Activated naive CD4-positive, alpha-beta T cell treated with anti-CD3 and anti-CD28 coated beads, Interleukin-2, amount 50 U/mL, for 24 hours (primary cell): Measurements from ENCODE around the gene LAMA2.
A peak's percentile ranks its signal among the peaks of the same experiment; 100 is the strongest.

Experiments
- H3K27ac Mint-ChIP-seq: one replicate; pipeline ENCODE4 v1.8.0; 2021; ENCODE audit warnings: mild to moderate bottlenecking, mixed read lengths
- H3K27me3 Mint-ChIP-seq: one replicate; pipeline ENCODE4 v1.8.0; 2021; ENCODE audit warnings: mixed read lengths
- H3K36me3 Mint-ChIP-seq: one replicate; pipeline ENCODE4 v1.8.0; 2021; ENCODE audit warnings: mixed read lengths
- H3K4me1 Mint-ChIP-seq: one replicate; pipeline ENCODE4 v1.8.0; 2021; ENCODE audit warnings: mixed read lengths
- H3K4me3 Mint-ChIP-seq: one replicate; pipeline ENCODE4 v1.8.0; 2021; ENCODE audit warnings: mild to moderate bottlenecking, mixed read lengths
- H3K9me3 Mint-ChIP-seq: one replicate; pipeline ENCODE4 v1.8.0; 2021; ENCODE audit warnings: mixed read lengths

Gene LAMA2

DNA sequence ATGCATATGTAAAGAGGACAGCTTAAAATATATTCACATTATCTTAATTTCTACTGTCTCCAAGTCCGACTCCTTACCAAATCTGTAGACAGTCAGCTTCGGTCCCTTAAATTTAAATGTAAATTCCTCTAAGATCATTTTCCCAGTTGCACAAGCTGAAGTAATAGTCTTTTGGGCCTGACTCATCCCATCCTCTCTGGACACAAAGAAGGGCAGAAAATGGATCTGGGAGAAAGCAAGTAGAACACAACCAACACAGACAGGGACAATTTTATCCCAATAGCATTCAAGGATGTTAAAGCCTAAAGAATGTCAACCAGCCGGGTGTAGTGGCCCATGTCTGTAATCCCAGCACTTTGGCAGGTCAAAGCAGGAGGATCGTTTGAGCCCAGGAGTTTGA, 598.8 kb downstream of the LAMA2 start:
- Mint-ChIP-seq H3K4me3 (no peak overlapping the region), H3K27ac (no peak overlapping the region), H3K9me3 (no peaks in the 10 kb centered on the region), H3K4me1 (peaks cover 8% of the 10 kb centered on the region), H3K27me3 (no peaks in the 10 kb centered on the region), H3K36me3 (no peaks in the 10 kb centered on the region)

DNA sequence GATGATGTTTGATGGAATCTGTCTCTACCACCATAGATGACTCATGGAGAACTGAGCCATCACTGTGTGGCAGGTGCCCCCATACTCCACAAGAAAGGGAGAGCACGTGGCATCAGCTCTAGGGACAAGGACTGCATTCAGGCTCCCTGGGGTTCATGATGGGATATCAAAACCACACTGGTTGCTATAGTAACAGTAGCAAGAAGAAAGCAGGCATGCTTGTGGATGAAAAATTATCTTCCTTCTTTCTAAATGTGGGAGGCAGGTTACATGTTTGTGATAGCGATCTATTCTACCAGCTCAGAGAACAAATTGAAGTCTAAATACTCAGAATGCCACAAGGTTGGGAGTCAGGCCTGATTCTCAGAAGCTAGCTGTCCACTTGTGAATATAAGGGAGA, 602.8 kb downstream of the LAMA2 start:
- H3K4me3 Mint-ChIP-seq = no peak overlapping the region
- peak overlapping the region; percentile 43 for H3K27ac Mint-ChIP-seq
- H3K36me3 Mint-ChIP-seq = peaks cover 2% of the 10 kb centered on the region
- no peaks in the 10 kb centered on the region for H3K9me3 Mint-ChIP-seq
- no peaks in the 10 kb centered on the region for H3K27me3 Mint-ChIP-seq
- peaks cover 30% of the 10 kb centered on the region for H3K4me1 Mint-ChIP-seq

DNA sequence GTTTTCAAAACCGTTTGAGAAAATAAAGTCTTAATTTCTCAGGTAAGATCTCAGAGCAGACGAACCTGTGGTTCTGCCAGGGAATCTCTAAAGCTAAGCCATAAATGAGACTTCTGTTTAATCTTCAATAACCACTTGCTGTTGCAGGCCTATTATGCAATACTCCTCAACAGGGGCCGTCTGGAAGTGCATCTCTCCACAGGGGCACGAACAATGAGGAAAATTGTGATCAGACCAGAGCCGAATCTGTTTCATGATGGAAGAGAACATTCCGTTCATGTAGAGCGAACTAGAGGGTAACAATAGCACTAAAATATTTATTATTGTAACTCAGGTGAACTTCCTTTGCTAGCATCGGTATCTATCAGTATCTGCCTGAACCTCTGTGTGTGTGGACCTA, 603.4 kb downstream of the LAMA2 start:
- H3K27ac Mint-ChIP-seq = no peak overlapping the region
- H3K4me1 Mint-ChIP-seq = peaks cover 36% of the 10 kb centered on the region
- peaks cover 2% of the 10 kb centered on the region for H3K36me3 Mint-ChIP-seq
- no peaks in the 10 kb centered on the region for H3K27me3 Mint-ChIP-seq
- no peak overlapping the region for H3K4me3 Mint-ChIP-seq
- no peaks in the 10 kb centered on the region for H3K9me3 Mint-ChIP-seq

DNA sequence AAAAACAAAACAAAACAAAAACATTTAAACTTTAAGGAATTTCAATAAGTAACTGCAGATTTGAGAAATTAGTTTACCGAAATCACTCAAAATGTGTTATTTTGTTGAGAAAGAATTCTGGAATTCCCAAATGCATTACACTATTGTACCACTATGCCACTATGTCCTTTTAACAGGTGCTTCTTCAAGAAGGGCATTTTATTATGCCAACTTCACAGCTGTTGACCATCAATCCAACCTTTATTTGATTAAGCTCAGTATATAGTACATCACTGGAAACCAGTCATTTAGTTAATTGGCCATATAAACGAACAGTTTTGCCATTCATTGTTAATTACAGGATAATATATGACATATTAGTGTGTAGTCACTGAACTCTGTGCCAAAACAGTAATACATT, 605.4 kb downstream of the LAMA2 start:
- no peaks in the 10 kb centered on the region for H3K9me3 Mint-ChIP-seq
- peak overlapping the region; percentile 99 for H3K27ac Mint-ChIP-seq
- no peak overlapping the region for H3K4me3 Mint-ChIP-seq
- peaks cover 2% of the 10 kb centered on the region for H3K36me3 Mint-ChIP-seq
- H3K27me3 Mint-ChIP-seq = no peaks in the 10 kb centered on the region
- peaks cover 52% of the 10 kb centered on the region for H3K4me1 Mint-ChIP-seq

DNA sequence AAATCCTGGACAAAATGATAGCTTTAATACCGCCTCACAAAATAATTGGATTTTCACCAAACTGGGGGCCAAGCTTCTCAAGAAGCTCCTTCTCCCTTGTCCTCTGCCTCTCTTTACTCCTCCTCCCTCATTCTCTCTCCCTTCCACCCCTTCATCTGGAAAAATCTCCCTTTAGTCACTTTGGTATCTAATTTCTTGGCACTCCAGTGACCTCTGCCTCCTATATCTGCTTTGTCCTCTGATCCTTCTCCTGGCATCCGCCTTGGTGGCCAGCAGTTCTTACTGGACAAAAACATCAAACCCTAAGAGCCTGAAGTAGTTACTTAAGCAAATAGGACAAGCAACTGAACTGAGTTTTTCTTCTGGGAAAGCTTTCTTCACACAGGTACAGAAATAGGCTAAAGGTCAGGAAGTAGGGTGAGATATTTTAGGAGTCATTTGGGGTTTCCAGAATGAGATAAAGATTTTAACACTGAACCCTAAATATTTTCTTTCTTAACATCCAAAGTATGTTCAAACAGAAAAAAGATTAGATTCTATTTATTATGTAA, 606.4 kb downstream of the LAMA2 start:
- peaks cover 62% of the 10 kb centered on the region for H3K4me1 Mint-ChIP-seq
- no peaks in the 10 kb centered on the region for H3K9me3 Mint-ChIP-seq

DNA sequence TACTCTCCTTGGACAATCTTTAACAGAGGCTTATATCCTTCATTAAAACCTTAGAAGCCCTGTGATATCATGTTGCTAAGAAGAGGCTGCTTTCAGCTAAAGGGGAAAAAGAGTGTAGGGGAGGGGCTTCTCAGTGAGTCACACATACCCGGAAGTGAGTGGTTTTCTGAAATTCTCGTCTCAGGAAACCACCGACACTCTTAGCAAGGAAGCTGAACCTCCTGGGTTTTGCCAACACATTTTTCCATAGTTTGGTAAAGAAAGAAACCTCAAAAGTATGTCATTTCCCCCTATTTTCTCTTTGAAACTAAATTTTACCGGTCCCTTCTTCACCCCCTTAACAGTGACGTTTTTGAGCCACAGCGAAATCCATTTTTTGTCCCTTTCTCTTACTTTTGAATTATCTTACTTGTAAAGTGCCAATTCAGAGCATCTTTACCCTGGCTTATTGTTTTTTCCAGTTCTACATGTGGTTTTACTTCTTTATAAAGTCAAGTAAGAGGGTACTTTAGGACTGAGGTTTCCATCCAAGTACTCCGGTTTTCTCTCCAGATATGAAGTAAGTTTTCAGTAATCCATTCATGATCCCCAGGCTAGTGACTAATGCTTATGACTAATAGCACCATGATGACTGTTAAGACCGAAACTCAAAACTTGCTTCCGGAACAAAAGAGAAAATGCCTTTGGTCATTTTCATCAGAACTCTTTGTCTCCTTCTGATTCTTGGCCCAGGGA, 607.8 kb downstream of the LAMA2 start:
- H3K4me1 Mint-ChIP-seq = peaks cover 73% of the 10 kb centered on the region
- no peaks in the 10 kb centered on the region for H3K27me3 Mint-ChIP-seq
- peak overlapping the region; percentile 84 for H3K4me3 Mint-ChIP-seq
- peak overlapping the region; percentile 99 for H3K27ac Mint-ChIP-seq
- H3K9me3 Mint-ChIP-seq = no peaks in the 10 kb centered on the region
- H3K36me3 Mint-ChIP-seq = peaks cover 2% of the 10 kb centered on the region

More for the DNA sequence above, 606.4 kb downstream of the LAMA2 start:
- Mint-ChIP-seq H3K27ac (peak overlapping the region; percentile 99), H3K36me3 (peaks cover 2% of the 10 kb centered on the region), H3K27me3 (no peaks in the 10 kb centered on the region), H3K4me3 (peak overlapping the region; percentile 73)

DNA sequence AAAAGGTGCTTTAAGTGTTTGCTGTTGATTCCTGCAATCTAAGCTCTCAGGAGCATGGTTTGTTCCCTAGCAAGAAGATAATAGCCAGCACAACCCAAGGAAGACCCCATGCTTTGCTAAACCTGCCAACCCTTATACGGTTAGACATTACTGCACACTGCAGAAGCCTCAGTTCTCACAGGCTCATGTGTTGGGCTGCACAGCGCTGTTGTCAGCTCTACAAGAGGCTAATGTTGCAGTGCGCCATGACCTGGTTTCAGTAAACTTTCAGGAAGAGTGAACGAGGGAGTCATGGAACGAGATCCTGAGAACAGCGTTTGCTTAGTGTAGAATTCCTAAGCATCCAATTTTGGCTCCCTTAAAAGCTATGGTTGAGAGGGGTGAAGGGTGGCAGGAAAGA, 608.5 kb downstream of the LAMA2 start:
- Mint-ChIP-seq H3K9me3 (no peaks in the 10 kb centered on the region), H3K4me3 (peak overlapping the region; percentile 84), H3K36me3 (peaks cover 2% of the 10 kb centered on the region), H3K27ac (peak overlapping the region; percentile 99), H3K27me3 (no peaks in the 10 kb centered on the region), H3K4me1 (peaks cover 75% of the 10 kb centered on the region)

DNA sequence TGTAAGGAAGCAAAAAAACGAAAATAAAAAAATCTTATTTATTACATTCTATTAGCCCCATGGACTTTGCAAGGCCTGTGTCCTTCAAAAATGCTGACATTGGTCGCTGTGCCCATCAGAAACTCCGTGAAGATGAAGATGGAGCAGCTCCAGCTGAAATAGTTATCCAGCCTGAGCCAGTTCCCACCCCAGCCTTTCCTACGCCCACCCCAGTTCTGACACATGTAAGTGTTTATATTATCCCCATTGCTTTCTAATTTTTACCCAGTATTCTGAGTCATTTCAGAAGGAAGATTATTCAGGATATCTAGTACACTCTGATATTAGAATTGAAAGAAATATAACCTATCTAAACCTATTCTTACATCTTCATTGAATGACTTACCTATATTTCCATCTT, 609.3 kb downstream of the LAMA2 start:
- Mint-ChIP-seq H3K9me3 (no peaks in the 10 kb centered on the region), H3K27ac (peak overlapping the region; percentile 89), H3K27me3 (no peaks in the 10 kb centered on the region), H3K36me3 (peaks cover 2% of the 10 kb centered on the region), H3K4me3 (no peak overlapping the region), H3K4me1 (peaks cover 84% of the 10 kb centered on the region)

DNA sequence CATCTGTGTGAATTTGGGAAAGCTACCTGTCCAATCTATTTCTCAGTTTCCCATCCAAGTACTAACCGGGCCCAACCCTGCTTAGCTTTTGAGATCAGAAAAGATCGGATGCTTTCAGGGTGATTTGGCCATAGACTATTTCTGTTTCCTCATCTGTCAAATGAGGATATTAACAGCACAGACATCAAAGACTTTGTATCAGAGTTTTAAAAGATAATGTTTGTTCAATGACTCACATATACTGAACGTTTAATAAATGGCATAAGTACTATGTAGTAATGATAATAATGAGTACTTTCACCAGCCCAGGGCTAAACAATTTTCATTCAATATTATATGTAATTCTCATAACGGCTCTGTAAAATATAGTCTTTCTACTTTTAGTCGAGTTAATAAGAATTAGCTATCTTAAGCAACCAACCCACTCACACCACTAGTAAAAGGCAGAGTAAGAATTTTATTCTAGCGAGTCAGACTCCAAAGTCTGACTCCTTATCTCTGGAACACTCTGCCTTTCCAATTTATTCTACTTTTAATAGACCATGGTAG, 610.5 kb downstream of the LAMA2 start:
- H3K27ac Mint-ChIP-seq = peak overlapping the region; percentile 92
- H3K4me3 Mint-ChIP-seq = peak overlapping the region; percentile 15
- H3K9me3 Mint-ChIP-seq = no peaks in the 10 kb centered on the region
- H3K4me1 Mint-ChIP-seq = peaks cover 95% of the 10 kb centered on the region
- peaks cover 2% of the 10 kb centered on the region for H3K36me3 Mint-ChIP-seq
- no peaks in the 10 kb centered on the region for H3K27me3 Mint-ChIP-seq

DNA sequence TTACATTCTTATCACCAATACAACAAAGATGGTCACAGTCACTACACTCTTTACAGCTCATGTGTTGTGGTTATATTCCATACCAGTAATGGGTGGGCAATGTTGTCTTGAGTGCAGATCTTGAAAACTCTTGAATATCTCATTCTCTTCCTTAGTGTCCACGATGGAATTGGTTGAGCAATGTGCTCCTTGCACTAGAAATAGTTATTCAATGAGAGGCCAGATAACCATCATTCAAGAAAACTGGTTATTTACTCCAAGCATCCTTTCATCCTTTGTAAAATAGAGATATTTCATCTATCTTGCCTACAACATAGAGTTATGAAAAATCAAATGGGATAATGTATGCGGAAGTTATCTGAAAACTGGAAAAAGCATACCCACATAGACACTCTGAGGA, 611.2 kb downstream of the LAMA2 start:
- Mint-ChIP-seq H3K27me3 (no peaks in the 10 kb centered on the region), H3K27ac (peak overlapping the region; percentile 92), H3K4me3 (peak overlapping the region; percentile 37), H3K36me3 (peaks cover 2% of the 10 kb centered on the region), H3K9me3 (no peaks in the 10 kb centered on the region), H3K4me1 (peaks cover 96% of the 10 kb centered on the region)

DNA sequence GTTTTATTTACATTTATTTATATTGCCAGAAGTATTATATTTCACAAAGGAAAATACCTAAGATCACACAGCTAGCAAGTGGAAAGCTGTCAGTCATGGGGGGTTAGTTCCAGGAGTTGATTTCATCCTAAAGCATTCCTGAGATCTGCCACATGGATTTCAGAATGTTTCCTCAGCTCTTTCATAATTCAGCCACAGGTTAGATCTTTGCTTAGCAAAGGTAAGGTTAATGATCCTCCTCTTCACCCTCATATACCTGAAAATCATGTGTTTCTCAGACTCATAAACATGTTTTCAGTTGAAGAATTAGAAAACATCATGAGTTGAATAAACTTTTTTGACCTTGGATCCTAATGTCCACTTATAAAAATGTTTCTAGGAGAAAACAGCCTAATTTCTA, 611.6 kb downstream of the LAMA2 start:
- Mint-ChIP-seq H3K9me3 (no peaks in the 10 kb centered on the region), H3K36me3 (no peaks in the 10 kb centered on the region), H3K4me3 (no peak overlapping the region), H3K27me3 (no peaks in the 10 kb centered on the region), H3K27ac (peak overlapping the region; percentile 92), H3K4me1 (peaks cover 96% of the 10 kb centered on the region)

DNA sequence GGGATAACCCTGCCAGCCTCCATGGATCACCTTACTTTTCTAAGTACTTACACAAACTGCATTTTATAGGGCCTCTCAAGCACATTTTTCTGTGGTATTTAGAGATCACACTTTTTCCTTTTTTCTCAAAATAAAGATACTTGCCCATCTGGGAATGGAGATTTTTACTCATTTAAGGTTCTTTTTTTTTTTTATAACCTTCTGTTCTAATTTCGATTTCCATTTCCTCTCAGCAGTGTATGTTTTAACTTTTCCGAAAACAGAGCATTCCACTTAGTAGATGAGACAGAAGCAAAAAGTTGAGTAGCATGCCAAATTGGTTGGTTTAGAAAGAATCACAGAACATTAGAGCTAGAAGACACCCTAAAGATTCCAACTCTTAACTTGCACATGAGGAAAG, 612.7 kb downstream of the LAMA2 start:
- Mint-ChIP-seq H3K4me1 (peaks cover 86% of the 10 kb centered on the region), H3K9me3 (no peaks in the 10 kb centered on the region), H3K27me3 (no peaks in the 10 kb centered on the region), H3K4me3 (peak overlapping the region; percentile 56), H3K36me3 (no peaks in the 10 kb centered on the region), H3K27ac (peak overlapping the region; percentile 92)

DNA sequence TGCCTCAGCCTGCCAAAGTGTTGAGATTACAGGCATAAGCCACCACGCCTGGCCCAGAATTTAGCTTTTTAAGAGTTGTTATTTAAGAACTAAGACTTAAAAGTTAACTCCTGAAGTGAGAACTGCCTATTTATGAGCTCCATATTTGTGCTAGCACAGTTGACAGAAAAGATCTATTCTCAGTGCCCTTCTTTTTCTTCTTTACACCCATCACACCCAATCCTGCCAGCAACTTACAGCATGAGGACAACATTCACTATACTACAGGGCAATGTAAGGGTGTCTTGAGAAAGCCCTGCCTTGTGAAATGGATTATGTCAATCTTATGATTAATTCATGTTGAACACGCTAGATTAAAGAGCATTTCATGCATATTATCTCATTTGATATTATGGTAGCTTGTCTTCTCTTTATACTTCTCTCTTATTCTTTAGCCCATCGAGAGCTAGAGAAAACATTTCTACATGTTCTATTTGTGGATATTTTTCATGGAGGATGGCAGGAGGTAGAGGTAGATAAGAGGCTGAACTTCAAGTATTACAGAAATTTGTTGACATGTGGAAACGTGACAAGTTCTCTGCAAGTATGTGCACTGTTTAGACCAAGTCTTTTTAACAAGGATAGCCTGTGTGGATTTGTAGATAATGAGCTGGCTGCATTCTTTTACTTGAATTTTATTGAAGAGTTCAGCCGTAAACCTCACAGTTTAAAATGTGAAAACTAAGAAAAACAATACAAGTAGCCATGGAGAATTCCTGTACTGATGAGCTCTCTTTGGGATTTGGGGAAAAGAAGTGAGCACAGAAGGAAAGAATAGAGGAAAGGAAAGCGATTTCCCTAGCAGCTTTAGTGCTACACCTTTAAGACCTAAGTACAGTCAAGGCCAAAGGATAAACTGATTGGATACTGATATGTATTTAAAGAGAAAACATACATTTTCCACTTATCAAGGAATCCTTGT, 614.8 kb downstream of the LAMA2 start:
- Mint-ChIP-seq H3K27me3 (no peaks in the 10 kb centered on the region), H3K4me1 (peaks cover 84% of the 10 kb centered on the region), H3K9me3 (no peaks in the 10 kb centered on the region), H3K36me3 (no peaks in the 10 kb centered on the region), H3K27ac (peak overlapping the region; percentile 87), H3K4me3 (no peak overlapping the region)

DNA sequence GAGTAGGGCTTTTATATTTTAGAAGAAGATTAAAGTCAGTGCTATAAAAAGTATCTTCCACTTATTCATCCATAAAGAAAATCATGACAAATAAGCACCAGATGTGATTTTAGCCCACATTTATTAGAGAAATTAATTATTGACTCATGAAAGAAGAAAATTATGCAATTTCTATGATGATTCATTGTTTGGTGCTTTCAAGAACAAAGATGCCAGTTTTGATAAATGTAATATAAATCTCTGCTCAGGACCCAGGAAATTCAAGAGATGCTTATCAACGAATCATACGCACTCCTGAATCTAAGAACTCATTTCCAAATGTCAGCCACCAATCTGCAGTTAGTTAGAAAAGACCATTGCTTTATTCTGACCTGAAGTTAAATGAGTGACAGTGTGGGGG, 615.6 kb downstream of the LAMA2 start:
- H3K27me3 Mint-ChIP-seq = no peaks in the 10 kb centered on the region
- H3K4me3 Mint-ChIP-seq = peak overlapping the region; percentile 76
- H3K9me3 Mint-ChIP-seq = no peaks in the 10 kb centered on the region
- no peaks in the 10 kb centered on the region for H3K36me3 Mint-ChIP-seq
- H3K4me1 Mint-ChIP-seq = peaks cover 80% of the 10 kb centered on the region
- H3K27ac Mint-ChIP-seq = peak overlapping the region; percentile 70

DNA sequence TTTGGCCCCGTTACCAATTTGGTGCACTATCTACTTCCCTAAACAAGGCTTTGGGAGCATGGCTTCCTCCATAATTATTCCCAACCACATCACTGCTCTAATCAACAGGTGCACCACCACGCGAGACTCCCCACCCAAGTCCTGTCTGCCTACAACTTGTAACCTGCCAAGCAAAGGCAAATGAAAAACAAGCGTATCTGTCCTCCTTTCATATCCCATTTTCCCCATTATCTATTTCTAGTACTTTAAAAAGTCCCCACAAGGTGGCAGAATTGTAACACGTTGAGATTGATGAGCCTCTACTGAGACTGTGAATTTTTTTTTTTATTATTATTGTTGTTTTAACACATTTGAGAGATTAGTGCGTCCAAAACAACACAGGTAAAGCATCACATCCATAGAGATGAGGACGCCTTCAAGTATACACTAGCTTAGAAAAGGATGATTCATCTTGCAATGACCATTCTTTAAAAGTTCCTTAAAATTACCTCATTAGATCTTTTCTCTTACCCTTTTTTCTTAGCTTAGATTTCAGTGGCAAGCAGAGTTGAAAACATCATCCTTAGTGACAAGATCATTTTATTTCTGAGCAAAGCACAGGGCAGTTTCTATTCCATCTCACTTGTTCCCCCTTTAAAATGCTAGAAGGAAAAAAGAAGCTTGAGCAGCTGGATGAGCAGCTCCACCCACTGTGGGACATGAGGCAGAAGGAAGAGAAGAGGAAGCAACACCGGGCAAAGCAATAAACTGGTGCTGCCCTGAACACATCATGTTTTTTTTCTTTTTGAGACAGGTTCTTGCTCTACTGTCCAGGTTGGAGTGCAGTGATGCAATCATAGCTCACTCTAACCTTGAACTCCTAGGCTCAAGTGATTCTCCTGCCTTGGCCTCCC, 616.3 kb downstream of the LAMA2 start:
- Mint-ChIP-seq H3K4me1 (peaks cover 73% of the 10 kb centered on the region), H3K27ac (peak overlapping the region; percentile 70), H3K9me3 (no peaks in the 10 kb centered on the region), H3K36me3 (no peaks in the 10 kb centered on the region), H3K4me3 (peak overlapping the region; percentile 76), H3K27me3 (no peaks in the 10 kb centered on the region)
